Left lung (tissue), 10 donors: ENCODE measurements around the gene ADCYAP1. TPM values are rescaled to one million over a fixed set of nuclear protein-coding genes. Genes with fewer than 3 reads are reported as not detected.

Source experiments
- ATAC-seq: fragments of 200-7000 bp; cut with Tn5 transposase; one replicate; pipeline ENCODE4 v1.9.1; 2020; ENCODE audit warnings: moderate library complexity
- DNase-seq, 4 donors: peaks; one replicate each; pipeline ENCODE4 v3.0.0-alpha.2; 2013 to 2020
- H3K27ac ChIP-seq, 2 donors: fragments of 200-600 bp; sonication (generic) in 1 of 2; one replicate each; pipeline versions ENCODE4 v1.5.0 to v1.8.0; 2020 to 2021
- H3K27me3 ChIP-seq, 2 donors: fragments of 200-600 bp; sonication (generic) in 1 of 2; one replicate each; pipeline versions ENCODE4 v1.5.0 to v1.8.0; 2020 to 2021
- H3K36me3 ChIP-seq, 2 donors: fragments of 200-600 bp; sonication (generic) in 1 of 2; one replicate each; pipeline versions ENCODE4 v1.5.0 to v1.8.0; 2020 to 2021
- H3K4me1 ChIP-seq, 2 donors: fragments of 200-600 bp; one replicate each; pipeline ENCODE4 v1.8.0; 2021
- H3K4me3 ChIP-seq, 2 donors: fragments of 200-600 bp; sonication (generic) in 1 of 2; one replicate each; pipeline versions ENCODE4 v1.5.0 to v1.8.0; 2020 to 2021; ENCODE audit warnings: mild to moderate bottlenecking in 1 of 2
- H3K9me3 ChIP-seq, 2 donors: fragments of 200-600 bp; sonication (generic) in 1 of 2; one replicate each; pipeline versions ENCODE4 v1.5.0 to v1.8.0; 2020 to 2021
- intact Hi-C, 2 donors: fragments of 100-400 bp; cut with DNase I; formaldehyde crosslinking; loops; one replicate each; pipeline versions ENCODE4 v1.11.2 to v1.14.2; 2022
- polyA plus RNA-seq, 6 donors: library from polyadenylated mRNA; unstranded; fragments of 120-200 nt; gene quantifications; one replicate each; pipeline ENCODE4 v1.2.1, GENCODE V29; 2013; ENCODE audit not compliant: insufficient read length in 6 of 6
- total RNA-seq, 2 donors: library from RNA; stranded (reverse); fragmentation: NEBNext Ultra II Directional; extraction: Animal tissue kit (Norgen Biotek cat#: 25700); gene quantifications; one replicate each; pipeline ENCODE4 v1.2.1, GENCODE V29; 2021
- TF ChIP-seq, protein P1 (sequence below), 2 donors: fragments of 200-600 bp; sonication (generic) in 1 of 2; IDR thresholded peaks; one replicate each; pipeline versions ENCODE4 v1.5.0 to v1.8.0; 2021; ENCODE audit warnings: antibody characterized with exemption in 2 of 2
- donor health status: DM: no; HTN: yes; CAD: no.
- donor health status: DM: no; HTN: no; CAD: no.

The ADCYAP1 gene
- total and polyA plus RNA-seq, 8 donors, result 0.07 to 0.19 (median 0.10) TPM; not detected in 2

DNA sequence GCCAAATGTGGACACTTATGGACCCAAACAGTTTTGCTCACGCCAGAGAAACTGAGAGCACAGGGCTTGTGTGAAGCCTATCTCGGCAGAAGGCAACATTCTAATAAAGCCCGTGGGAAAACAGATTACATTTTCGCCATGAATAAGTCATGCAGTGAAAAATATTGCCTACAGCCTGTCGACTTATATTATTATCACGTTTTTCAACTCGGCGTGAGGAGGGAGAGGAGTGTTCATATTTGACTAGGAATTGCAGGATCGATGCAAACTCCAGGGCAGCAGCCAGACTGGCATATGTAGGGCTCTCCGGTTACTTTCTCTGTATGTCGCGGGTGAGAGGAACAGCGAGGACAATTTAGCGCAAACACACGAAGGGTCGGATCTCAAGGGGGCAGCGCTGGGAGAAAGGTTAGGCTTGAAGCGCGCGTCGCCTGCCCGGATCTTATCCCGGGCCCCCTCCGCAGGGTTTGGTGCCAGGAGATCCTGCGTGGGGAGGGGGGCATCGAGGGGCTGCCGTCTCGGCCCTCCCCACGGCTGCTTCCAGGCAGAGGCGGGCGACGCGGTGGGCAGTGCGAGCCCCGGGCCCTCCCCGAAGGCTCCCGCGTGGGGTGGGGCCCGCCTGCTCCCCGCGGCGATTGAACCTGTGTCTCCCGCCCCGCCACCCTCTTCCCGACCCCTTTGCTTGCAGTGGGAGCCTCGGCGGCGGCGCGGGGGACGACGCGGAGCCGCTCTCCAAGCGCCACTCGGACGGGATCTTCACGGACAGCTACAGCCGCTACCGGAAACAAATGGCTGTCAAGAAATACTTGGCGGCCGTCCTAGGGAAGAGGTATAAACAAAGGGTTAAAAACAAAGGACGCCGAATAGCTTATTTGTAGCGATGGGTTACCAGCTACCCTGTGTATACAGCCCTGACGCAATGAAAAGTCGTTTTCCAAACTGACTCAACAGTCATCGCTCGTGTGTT is 4.4 kb downstream of the ADCYAP1 start:
- H3K4me1 ChIP-seq, result peaks cover 15 to 32% of the 10 kb centered on the region in 2 donors
- no peaks in the 10 kb centered on the region for H3K9me3 ChIP-seq
- no peak overlapping the region for H3K27ac ChIP-seq
- ATAC-seq (no peak), DNase-seq (peak in 1 of 4 donors; percentile 60)
- peak overlapping the region; percentile 15 to 31 for H3K4me3 ChIP-seq
- intact Hi-C loops, result no loop called here
- no peaks in the 10 kb centered on the region for H3K36me3 ChIP-seq
- H3K27me3 ChIP-seq, result peaks cover 80 to 100% of the 10 kb centered on the region in 2 donors
- TF ChIP-seq, protein P1, sequence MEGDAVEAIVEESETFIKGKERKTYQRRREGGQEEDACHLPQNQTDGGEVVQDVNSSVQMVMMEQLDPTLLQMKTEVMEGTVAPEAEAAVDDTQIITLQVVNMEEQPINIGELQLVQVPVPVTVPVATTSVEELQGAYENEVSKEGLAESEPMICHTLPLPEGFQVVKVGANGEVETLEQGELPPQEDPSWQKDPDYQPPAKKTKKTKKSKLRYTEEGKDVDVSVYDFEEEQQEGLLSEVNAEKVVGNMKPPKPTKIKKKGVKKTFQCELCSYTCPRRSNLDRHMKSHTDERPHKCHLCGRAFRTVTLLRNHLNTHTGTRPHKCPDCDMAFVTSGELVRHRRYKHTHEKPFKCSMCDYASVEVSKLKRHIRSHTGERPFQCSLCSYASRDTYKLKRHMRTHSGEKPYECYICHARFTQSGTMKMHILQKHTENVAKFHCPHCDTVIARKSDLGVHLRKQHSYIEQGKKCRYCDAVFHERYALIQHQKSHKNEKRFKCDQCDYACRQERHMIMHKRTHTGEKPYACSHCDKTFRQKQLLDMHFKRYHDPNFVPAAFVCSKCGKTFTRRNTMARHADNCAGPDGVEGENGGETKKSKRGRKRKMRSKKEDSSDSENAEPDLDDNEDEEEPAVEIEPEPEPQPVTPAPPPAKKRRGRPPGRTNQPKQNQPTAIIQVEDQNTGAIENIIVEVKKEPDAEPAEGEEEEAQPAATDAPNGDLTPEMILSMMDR (IDR thresholded peaks at IDR 0.05), result no peak

DNA sequence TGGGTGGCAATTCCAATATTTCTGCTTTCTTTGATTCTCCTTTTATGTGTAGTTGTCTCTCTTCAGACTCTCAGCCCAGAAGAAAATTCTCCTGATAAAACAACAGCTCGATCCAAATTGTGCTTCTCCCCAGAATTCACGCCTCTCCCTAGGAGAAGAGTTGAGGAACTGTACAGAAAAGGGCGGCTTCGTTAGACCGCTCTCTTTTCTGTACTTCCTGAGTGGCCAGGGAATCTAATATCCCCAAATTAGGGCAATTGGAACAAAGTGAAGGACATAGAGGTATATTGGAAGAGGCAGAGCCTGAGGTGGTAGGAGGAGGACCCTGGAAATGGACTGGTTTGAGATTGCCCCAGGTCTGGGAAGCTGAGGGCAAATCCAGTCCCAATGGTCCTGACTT is 5.6 kb downstream of the ADCYAP1 start:
- no peaks in the 10 kb centered on the region for H3K9me3 ChIP-seq
- no peak overlapping the region for H3K4me3 ChIP-seq
- peaks cover 68 to 98% of the 10 kb centered on the region in 2 donors for H3K27me3 ChIP-seq
- intact Hi-C loops, result no loop called here
- no peak overlapping the region for H3K27ac ChIP-seq
- ATAC-seq (no peak), DNase-seq (no peak)
- no peaks in the 10 kb centered on the region for H3K36me3 ChIP-seq
- TF ChIP-seq, protein P1 (IDR thresholded peaks at IDR 0.05), result no peak
- H3K4me1 ChIP-seq, result peaks cover 15 to 32% of the 10 kb centered on the region in 2 donors

DNA sequence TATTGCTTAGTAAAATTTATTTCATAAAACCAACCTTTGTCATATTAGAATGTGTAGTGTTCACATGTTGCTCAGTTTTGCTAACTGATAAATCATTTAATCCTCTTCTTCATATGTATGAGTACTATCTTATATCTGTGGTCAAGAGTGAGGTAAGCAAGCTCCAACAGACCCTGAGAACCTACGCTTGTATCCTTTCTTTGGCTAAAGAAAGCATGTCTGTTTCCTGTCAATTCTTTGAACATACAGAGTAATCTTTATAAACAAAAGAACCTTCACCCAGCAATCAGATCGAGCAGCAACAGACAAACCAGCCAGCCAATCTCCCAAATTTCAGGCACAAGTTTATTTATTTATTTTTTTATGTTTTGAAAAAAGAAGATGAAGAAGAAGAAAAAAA is 6.4 kb downstream of the ADCYAP1 start:
- no peak for ATAC-seq
- peaks cover 60 to 91% of the 10 kb centered on the region in 2 donors for H3K27me3 ChIP-seq

DNA sequence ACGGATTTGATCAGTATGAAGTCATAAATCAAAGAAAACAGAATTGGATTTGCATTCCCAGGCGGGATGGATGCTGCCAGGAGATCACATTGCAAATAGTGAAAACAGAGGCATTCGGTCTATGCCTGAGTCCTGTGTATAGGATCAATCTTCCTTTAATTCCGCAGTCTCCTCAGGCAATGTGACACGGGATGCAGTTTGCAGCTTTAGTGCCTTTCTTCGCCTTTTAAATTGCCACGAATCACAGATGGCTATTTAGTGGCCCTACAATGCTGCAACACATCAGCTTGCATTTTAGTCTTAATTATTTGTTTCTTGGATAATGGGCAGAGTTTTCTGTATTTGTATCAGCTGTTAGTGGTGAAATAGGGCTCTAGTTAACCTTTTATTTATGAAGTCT is 6.8 kb downstream of the ADCYAP1 start:
- intact Hi-C loops, result no loop called here
- no peak overlapping the region for H3K27ac ChIP-seq

More for the DNA sequence above, 6.4 kb downstream of the ADCYAP1 start:
- TF ChIP-seq, protein P1 (IDR thresholded peaks at IDR 0.05), result no peak
- Histone ChIP-seq H3K4me1 (peaks cover 15 to 32% of the 10 kb centered on the region in 2 donors), H3K27ac (no peak overlapping the region), H3K36me3 (no peaks in the 10 kb centered on the region), H3K4me3 (no peak overlapping the region), H3K9me3 (no peaks in the 10 kb centered on the region)
- intact Hi-C loops, result no loop called here
- no peak for DNase-seq

DNA sequence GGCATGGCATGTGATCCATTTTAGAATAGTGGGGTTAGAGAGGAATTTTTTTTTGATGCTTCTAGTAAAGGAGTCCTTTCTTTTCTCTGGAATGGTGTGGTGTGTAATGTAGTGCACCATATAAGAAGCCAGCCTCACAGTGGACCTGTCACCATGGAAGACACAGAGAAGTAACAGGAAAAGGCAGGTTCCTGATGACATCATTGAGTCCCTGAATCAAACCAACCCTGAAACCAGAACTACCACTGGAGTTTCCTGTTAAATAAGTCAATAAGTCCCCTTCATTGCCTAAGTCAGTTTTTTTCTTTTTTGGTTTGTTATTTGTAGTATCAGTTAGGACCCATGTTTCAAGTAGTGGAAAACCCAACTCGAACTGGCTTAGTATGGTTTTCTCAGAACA is 11.9 kb downstream of the ADCYAP1 start:
- DNase-seq, result no peak
- Histone ChIP-seq H3K9me3 (no peaks in the 10 kb centered on the region), H3K27me3 (peaks cover 5 to 42% of the 10 kb centered on the region in 2 donors), H3K4me3 (no peak overlapping the region), H3K36me3 (no peaks in the 10 kb centered on the region), H3K27ac (no peak overlapping the region), H3K4me1 (no peaks in the 10 kb centered on the region)
- no peak for ATAC-seq
- intact Hi-C loops, result no loop called here
- TF ChIP-seq, protein P1 (IDR thresholded peaks at IDR 0.05), result no peak

More for the DNA sequence above, 6.8 kb downstream of the ADCYAP1 start:
- peaks cover 55 to 86% of the 10 kb centered on the region in 2 donors for H3K27me3 ChIP-seq
- no peak for DNase-seq
- no peak overlapping the region for H3K4me3 ChIP-seq
- no peaks in the 10 kb centered on the region for H3K36me3 ChIP-seq
- ATAC-seq, result no peak
- TF ChIP-seq, protein P1 (IDR thresholded peaks at IDR 0.05), result no peak
- no peaks in the 10 kb centered on the region for H3K9me3 ChIP-seq
- peaks cover 15 to 29% of the 10 kb centered on the region in 2 donors for H3K4me1 ChIP-seq
